ENCODE data around the gene SOX14.

The SOX14 gene

DNA sequence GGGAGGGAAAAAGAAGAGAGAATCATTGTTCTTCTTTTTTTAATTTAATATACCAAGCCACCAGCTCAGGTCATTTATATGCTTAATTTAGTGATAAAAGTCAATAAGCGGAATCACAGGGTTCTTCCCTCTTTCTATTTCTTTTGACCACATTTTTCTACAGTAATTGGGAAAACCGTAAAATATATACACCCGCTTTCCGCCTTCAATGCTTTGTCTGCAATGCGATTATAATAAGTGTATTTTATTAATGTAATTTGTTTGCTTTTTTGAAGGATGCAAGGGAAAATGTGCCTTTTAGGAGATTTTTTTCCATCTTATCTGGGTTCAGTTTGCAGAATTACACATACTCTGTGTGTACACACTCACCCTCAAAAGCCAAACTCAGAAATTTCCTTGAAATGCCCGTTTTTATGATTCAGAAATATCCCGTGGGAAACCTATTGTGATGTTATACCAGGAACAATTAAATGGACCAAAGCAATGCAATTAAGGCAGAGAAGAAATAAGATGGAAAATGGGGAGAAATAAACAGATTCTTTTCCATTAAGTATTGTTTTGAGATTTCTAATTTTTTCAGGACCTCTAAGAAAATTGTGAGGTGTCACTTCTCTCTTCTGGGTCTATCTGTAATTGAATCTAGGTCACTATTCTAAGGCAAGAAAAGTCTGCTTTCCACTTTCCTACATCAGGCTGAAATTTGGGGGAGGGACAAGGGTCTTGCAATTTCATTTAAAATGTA lies 8.3 kb downstream of the SOX14 start:
- H3K36me3 Mint-ChIP-seq, result peaks cover 0 to 3% of the 10 kb centered on the region in 2 donors
- peaks cover 65 to 79% of the 10 kb centered on the region in 2 donors for H3K27me3 Mint-ChIP-seq
- no peaks in the 10 kb centered on the region for H3K9me3 Mint-ChIP-seq
- H3K27ac Mint-ChIP-seq, result no peak overlapping the region
- peaks cover 9 to 22% of the 10 kb centered on the region in 2 donors for H3K4me1 Mint-ChIP-seq
- DNase-seq (no peak), ATAC-seq (replicated peaks) (no peak)
- no peak overlapping the region for H3K4me3 Mint-ChIP-seq

DNA sequence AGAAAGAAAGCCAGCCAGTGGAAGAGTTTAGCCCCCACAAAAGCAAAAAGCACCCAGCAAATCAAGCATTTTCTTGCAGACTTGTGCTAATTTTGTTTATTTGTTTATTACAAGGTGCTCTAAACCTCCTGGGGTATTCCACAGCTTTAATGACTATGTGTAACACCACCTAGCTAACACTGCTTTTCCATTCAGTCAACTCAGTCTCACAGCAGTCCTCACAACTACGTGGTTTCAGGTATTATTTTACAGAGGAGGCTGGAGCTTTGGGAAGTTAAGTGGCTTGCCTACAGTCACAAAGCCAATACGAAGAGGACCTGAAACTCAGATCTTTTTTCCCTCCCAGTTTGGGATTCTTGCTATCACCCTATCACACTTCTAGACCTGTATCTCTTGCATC lies 14.8 kb downstream of the SOX14 start:
- Mint-ChIP-seq H3K4me1 (no peaks in the 10 kb centered on the region), H3K9me3 (peaks cover 0 to 3% of the 10 kb centered on the region in 2 donors), H3K4me3 (no peak overlapping the region), H3K27ac (no peak overlapping the region), H3K36me3 (no peaks in the 10 kb centered on the region), H3K27me3 (peaks cover 33 to 38% of the 10 kb centered on the region in 2 donors)
- ATAC-seq (replicated peaks), result no peak
- no peak for DNase-seq

DNA sequence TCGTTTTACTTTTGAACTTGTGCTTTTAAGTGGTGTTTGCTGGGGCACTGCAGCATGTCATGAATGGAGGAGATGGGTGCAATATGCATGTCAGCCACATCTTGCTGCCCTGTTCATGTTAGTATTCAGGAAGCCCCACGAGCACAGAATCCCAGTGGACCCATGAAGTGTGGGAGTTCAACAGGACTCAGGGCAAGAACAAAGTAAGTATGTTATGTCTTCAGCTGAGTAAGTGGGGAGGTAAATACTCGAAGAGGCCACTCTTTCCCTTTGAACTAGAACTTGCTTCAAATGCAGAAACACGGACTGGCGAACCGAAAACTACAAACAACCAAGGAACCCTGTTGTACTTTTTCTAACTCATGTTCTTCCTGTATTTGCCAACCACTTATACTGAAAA lies 23.4 kb downstream of the SOX14 start:
- ATAC-seq (replicated peaks) (no peak), DNase-seq (no peak)
- H3K4me3 Mint-ChIP-seq, result no peak overlapping the region
- no peaks in the 10 kb centered on the region for H3K9me3 Mint-ChIP-seq
- H3K27me3 Mint-ChIP-seq, result peaks cover 6 to 14% of the 10 kb centered on the region in 2 donors
- H3K36me3 Mint-ChIP-seq, result no peaks in the 10 kb centered on the region
- no peak overlapping the region for H3K27ac Mint-ChIP-seq
- no peaks in the 10 kb centered on the region for H3K4me1 Mint-ChIP-seq

DNA sequence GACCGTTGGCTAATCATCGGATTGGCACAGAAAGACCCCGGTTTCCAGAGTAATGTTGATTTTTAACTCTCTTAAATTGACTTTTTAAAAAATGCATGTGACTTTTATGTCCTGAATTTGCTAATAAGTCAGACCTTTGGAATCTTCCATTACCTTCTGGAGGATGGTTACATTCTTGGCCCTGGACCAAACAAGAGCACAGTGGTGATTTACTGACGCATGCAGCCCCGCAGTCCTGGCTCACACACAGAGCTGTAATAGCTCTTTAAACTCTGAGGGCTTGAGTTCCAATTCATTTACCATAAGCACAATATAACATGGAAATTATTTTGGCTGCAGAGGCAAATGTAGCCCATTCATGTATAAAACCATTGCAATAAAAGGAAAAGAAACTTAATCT lies 25.1 kb downstream of the SOX14 start:
- H3K9me3 Mint-ChIP-seq, result no peaks in the 10 kb centered on the region
- ATAC-seq (replicated peaks) (no peak), DNase-seq (no peak)
- peaks cover 0 to 11% of the 10 kb centered on the region in 2 donors for H3K27me3 Mint-ChIP-seq
- no peaks in the 10 kb centered on the region for H3K36me3 Mint-ChIP-seq
- H3K4me3 Mint-ChIP-seq, result no peak overlapping the region
- H3K27ac Mint-ChIP-seq, result no peak overlapping the region
- H3K4me1 Mint-ChIP-seq, result no peaks in the 10 kb centered on the region

DNA sequence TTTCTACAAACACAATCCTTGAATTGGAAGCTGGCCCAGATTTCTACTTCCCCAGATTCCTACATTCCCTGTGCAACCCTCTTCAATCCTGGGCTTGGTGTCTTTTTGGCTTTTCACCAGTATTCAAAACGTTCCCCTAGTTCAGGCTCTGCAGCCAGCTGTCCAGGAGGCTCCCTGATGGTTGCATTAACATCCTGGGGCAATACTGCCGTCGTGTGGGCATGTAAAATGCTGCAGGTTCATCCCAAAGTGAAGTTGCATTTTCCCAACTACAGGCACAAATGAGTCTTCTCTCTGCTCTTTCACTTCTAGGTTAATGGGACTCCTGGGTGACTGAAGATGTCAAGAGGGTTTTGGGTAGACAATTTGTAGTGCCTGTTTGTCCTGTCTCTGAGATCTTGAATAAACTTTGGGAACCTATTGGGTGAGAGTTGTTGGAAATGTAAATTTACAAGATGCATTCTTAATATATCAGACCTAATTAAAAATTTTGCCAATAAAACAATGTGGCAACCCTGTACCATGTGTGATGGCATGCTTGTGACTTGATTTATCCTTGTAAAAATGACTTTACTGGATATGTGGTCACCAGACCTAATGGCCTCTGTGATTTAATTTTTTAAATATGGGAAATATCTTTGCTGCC lies 28.6 kb downstream of the SOX14 start:
- H3K27me3 Mint-ChIP-seq, result peaks cover 5% of the 10 kb centered on the region in 2 donors
- no peaks in the 10 kb centered on the region for H3K4me1 Mint-ChIP-seq
- DNase-seq (no peak), ATAC-seq (replicated peaks) (no peak)
- no peaks in the 10 kb centered on the region for H3K9me3 Mint-ChIP-seq
- no peak overlapping the region for H3K4me3 Mint-ChIP-seq
- H3K36me3 Mint-ChIP-seq, result no peaks in the 10 kb centered on the region
- no peak overlapping the region for H3K27ac Mint-ChIP-seq

DNA sequence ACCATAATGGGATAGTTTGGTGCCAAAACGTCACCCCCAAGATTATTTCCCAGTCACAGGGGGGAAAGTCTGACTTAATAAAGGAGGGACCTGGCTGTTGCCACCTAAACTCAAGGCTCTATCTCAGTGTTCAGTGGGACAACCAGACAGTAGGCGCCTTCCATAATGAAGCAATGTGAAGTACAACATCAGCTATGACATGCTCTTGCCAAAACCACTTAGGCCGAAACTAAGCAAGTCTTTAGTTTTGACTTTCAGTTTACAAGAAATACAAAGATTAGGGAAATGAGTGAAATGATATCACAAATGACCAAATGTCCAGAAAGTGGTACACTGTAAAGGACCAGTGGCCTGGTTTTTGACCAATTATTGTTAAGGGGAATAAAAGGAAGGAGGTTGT lies 32.9 kb downstream of the SOX14 start:
- no peak overlapping the region for H3K27ac Mint-ChIP-seq
- H3K36me3 Mint-ChIP-seq, result no peaks in the 10 kb centered on the region
- H3K4me3 Mint-ChIP-seq, result no peak overlapping the region
- DNase-seq, result no peak
- ATAC-seq (replicated peaks), result no peak
- no peaks in the 10 kb centered on the region for H3K4me1 Mint-ChIP-seq
- peaks cover 0 to 4% of the 10 kb centered on the region in 2 donors for H3K9me3 Mint-ChIP-seq
- H3K27me3 Mint-ChIP-seq, result peaks cover 5% of the 10 kb centered on the region in 2 donors

DNA sequence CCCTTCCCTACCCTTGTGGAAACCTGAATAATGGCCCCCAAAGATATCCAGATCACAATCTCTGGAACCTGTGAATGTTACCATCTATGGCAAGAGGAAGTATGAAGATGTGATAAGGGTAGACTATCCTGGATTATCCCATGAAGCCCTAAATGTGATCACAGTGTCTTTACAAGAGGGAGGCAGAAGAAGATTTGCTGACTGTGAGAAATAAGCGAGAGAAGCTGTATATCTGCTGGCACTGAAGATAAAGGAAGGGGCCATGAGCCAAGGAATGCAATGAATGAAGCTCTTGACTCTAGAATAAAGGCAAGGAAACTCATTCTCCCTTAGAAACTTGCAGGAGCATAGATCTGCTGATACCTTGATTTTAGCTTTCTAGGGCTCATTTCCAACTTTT lies 39.1 kb downstream of the SOX14 start:
- Mint-ChIP-seq H3K9me3 (peaks cover 0 to 8% of the 10 kb centered on the region in 2 donors), H3K4me3 (no peak overlapping the region), H3K36me3 (no peaks in the 10 kb centered on the region), H3K4me1 (no peaks in the 10 kb centered on the region), H3K27me3 (no peaks in the 10 kb centered on the region), H3K27ac (no peak overlapping the region)
- ATAC-seq (replicated peaks) (no peak), DNase-seq (no peak)

DNA sequence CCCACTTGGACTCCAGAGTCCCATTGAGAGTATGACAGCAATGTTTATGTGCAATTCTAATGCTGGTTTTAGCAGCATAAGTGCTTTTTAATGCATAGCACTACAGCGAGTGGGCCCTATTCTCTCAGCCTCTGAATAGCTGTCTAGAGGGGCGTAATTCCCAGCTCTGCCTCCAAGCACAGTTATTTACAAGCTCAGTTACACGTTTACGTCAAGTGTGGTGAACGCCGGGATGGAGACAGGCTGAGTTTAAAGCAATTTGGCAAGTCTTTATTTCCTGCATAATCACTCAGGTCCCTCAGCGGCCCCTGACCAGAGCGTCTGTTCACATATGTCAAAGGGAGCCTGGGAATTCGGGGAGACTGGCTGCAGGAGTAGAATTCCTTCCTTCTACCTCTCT lies 43.9 kb downstream of the SOX14 start:
- Mint-ChIP-seq H3K27me3 (no peaks in the 10 kb centered on the region), H3K27ac (no peak overlapping the region), H3K4me1 (no peaks in the 10 kb centered on the region), H3K9me3 (peaks cover 0 to 6% of the 10 kb centered on the region in 2 donors), H3K4me3 (no peak overlapping the region), H3K36me3 (no peaks in the 10 kb centered on the region)
- DNase-seq (no peak), ATAC-seq (replicated peaks) (no peak)

DNA sequence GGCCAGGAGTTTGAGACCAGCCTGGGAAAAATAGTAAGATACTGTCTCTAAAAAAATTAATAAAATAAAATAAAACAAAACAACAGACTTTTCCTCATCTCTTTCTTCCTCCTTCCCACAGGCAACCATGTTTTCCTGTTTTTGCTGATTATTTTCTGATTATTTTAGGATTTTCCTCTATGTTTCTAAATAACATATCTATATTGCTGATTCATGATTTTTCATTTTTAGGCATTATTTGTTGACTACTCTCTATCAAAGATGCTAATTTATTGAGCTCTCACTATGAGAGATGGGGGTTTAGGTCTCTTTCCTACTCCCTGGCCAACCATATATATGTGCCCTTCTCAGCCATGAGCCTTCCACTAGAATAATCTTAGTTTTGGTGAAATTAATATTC lies 45.4 kb downstream of the SOX14 start:
- H3K4me1 Mint-ChIP-seq, result no peaks in the 10 kb centered on the region
- no peak overlapping the region for H3K27ac Mint-ChIP-seq
- no peak for DNase-seq
- no peak for ATAC-seq (replicated peaks)
- peaks cover 0 to 4% of the 10 kb centered on the region in 2 donors for H3K9me3 Mint-ChIP-seq
- H3K27me3 Mint-ChIP-seq, result no peaks in the 10 kb centered on the region
- no peaks in the 10 kb centered on the region for H3K36me3 Mint-ChIP-seq
- no peak overlapping the region for H3K4me3 Mint-ChIP-seq

DNA sequence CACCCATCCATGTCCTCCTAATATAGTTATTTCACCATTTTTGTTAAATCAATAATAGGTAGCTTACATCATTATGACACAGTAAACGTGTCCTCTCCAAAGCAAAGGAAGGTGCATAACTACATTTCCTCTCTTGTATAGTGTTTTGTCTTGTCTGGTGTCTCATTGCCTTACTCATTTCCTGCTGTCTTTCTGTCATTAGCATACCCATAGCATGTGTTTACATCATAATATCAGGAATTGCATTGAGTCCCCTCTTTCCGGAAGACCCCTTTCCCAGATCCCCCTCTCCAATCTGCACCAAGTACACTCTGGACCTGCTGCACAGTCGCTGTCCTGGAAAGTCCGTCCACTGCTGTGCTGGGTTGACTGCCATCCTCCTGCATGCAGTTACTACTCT lies 47.9 kb downstream of the SOX14 start:
- no peak overlapping the region for H3K4me3 Mint-ChIP-seq
- H3K36me3 Mint-ChIP-seq, result no peaks in the 10 kb centered on the region
- no peak for ATAC-seq (replicated peaks)
- DNase-seq, result no peak
- H3K9me3 Mint-ChIP-seq, result peaks cover 0 to 2% of the 10 kb centered on the region in 2 donors
- no peaks in the 10 kb centered on the region for H3K4me1 Mint-ChIP-seq
- H3K27ac Mint-ChIP-seq, result no peak overlapping the region
- peaks cover 0 to 4% of the 10 kb centered on the region in 2 donors for H3K27me3 Mint-ChIP-seq

DNA sequence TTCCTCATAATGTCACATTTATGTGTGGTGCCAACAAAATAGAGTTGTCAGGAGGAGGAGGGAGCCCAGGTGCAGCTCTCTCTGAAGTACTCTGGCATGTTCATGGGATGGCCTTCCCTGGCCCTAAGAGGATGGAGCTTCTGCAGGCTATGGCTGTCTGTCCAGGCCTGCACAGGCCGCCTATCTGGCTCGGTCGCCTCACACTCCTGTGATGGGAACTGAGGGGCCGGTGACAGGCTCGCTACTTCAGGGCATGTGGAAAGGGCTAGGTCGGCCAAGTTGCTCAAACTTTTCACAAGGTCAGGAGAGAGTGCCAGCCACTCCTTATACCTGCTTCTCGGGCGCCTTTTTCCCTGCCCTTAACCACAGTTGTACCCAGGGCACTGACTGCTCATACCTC lies 51.1 kb downstream of the SOX14 start:
- ATAC-seq (replicated peaks), result no peak
- peaks cover 0 to 8% of the 10 kb centered on the region in 2 donors for H3K27me3 Mint-ChIP-seq
- H3K27ac Mint-ChIP-seq, result no peak overlapping the region
- no peaks in the 10 kb centered on the region for H3K36me3 Mint-ChIP-seq
- no peak for DNase-seq
- H3K9me3 Mint-ChIP-seq, result peaks cover 0 to 4% of the 10 kb centered on the region in 2 donors
- no peaks in the 10 kb centered on the region for H3K4me1 Mint-ChIP-seq
- no peak overlapping the region for H3K4me3 Mint-ChIP-seq
